ENCODE data around the gene COPS4. TPM values are rescaled to one million over a fixed set of nuclear protein-coding genes. Genes with fewer than 3 reads are reported as not detected.

COPS4 gene
- total and polyA plus RNA-seq, 2 of the 8 experiments (the other 6 are each of a cell fraction or from before 2014, with no cell fraction given), result 14.9 to 28.3 TPM

- no peak for TF ChIP-seq CHD7 (IDR thresholded peaks at IDR 0.05; ENCODE audit: insufficient replicate concordance, low read length)
- TF ChIP-seq BCL11A (IDR thresholded peaks at IDR 0.05; ENCODE audit: low read depth in 2 of 2, low read length in 2 of 2), result no peak
- no peak for TF ChIP-seq ATF3 (IDR thresholded peaks at IDR 0.05; ENCODE audit: insufficient read depth, low read depth, low read length)
- TF ChIP-seq POLR2A (IDR thresholded peaks at IDR 0.05; ENCODE audit: control extremely low read depth in 1 of 2, low read depth in 2 of 2, low read length in 2 of 2), result no peak
- no peak for TF ChIP-seq POU5F1 (IDR thresholded peaks at IDR 0.05; ENCODE audit: low read depth, low read length)
- TF ChIP-seq KDM4A (IDR thresholded peaks at IDR 0.05; ENCODE audit: low read depth, low read length, severe bottlenecking), result no peak
- TF ChIP-seq EGR1 (IDR thresholded peaks at IDR 0.05; ENCODE audit: borderline replicate concordance, low read depth, low read length), result no peak
- no peak for TF ChIP-seq MAX (IDR thresholded peaks at IDR 0.05)
These were observed 70.0 kb downstream of the COPS4 start (continued) for GRCh38 chr4:83104991-83105390.
